B cell (primary cell): ENCODE data around the gene FXYD3. TPM values are rescaled to one million over a fixed set of nuclear protein-coding genes. Genes with fewer than 3 reads are reported as not detected.
A peak's percentile ranks its signal among the peaks of the same experiment; 100 is the strongest.

Experiments
- ATAC-seq: fragments of 200-7000 bp; cut with Tn5 transposase; one replicate; pipeline ENCODE4 v1.10.0; 2021; ENCODE audit warnings: low read depth, mild to moderate bottlenecking, moderate number of reproducible peaks, moderate library complexity
- CTCF ChIA-PET: fragments of 350-600 bp; sonication (Branson Sonifier 250); formaldehyde crosslinking; loops from one replicate; lab custom pipeline; 2021; ENCODE audit warnings: antibody characterized with exemption, inconsistent platforms; lab: Charles Lee
- POLR2A ChIA-PET: fragments of 350-600 bp; sonication (Branson Sonifier 250); formaldehyde crosslinking; loops from one replicate; lab custom pipeline; 2021; ENCODE audit warnings: antibody characterized with exemption; lab: Charles Lee
- DNase-seq: peaks from one replicate; pipeline ENCODE4 v3.0.0; 2013
- H2AFZ ChIP-seq: 2 replicates; pipeline ENCODE4 v1.6.1; 2012; ENCODE audit warnings: mild to moderate bottlenecking, low read depth, low read length; ENCODE audit not compliant: insufficient read depth, poor library complexity, severe bottlenecking
- H3K27ac ChIP-seq, 2 donors: 1 replicate in 1 of 2; 2 replicates in 1 of 2; pipeline ENCODE4 v1.5.1; 2012 to 2013; ENCODE audit warnings: low read length in 2 of 2, mild to moderate bottlenecking in 2 of 2, moderate library complexity in 1 of 2
- H3K27me3 ChIP-seq, 4 experiments: fragments of 200-600 bp in 1 of 4; sonication (generic) in 1 of 4; replicated peaks in 1 of 4; 1 replicate in 2 of 4; 2 replicates in 2 of 4; pipeline versions ENCODE4 v1.6.1 to v1.7.0; 2013 to 2016; ENCODE audit warnings: low read length in 3 of 4, mild to moderate bottlenecking in 2 of 4, mixed read lengths in 1 of 4, moderate library complexity in 1 of 4; ENCODE audit not compliant: insufficient read depth in 4 of 4, control insufficient read depth in 3 of 4; ENCODE audit errors: control extremely low read depth in 1 of 4
- H3K36me3 ChIP-seq, 2 experiments: replicated peaks in 1 of 2; 1 replicate in 1 of 2; 2 replicates in 1 of 2; pipeline versions ENCODE4 v1.6.1 to v1.7.1; 2013; ENCODE audit warnings: low read length in 1 of 2; ENCODE audit not compliant: insufficient read depth in 2 of 2, control insufficient read depth in 1 of 2; ENCODE audit errors: control extremely low read depth in 1 of 2, extremely low read depth in 1 of 2
- H3K4me1 ChIP-seq, 2 donors: fragments of 200-600 bp in 1 of 2; sonication (generic) in 1 of 2; 1 replicate in 1 of 2; 2 replicates in 1 of 2; pipeline versions ENCODE4 v1.5.1 to v1.6.1; 2013 to 2017; ENCODE audit warnings: low read length in 2 of 2; ENCODE audit not compliant: control insufficient read depth in 2 of 2, insufficient read depth in 2 of 2
- H3K4me2 ChIP-seq: replicated peaks from 2 replicates; pipeline ENCODE3; 2012; ENCODE audit warnings: mild to moderate bottlenecking, low read depth, low read length; ENCODE audit not compliant: poor library complexity, severe bottlenecking
- H3K4me3 ChIP-seq, 5 experiments: fragments of 200-600 bp in 1 of 5; sonication (generic) in 1 of 5; 1 replicate in 3 of 5; 2 replicates in 2 of 5; pipeline versions ENCODE4 v1.5.1 to v1.7.0; 2011 to 2016; ENCODE audit warnings: low read length in 4 of 5, mild to moderate bottlenecking in 4 of 5, low read depth in 2 of 5, control low read depth in 1 of 5, moderate library complexity in 1 of 5; ENCODE audit not compliant: insufficient read depth in 1 of 5; ENCODE audit errors: control extremely low read depth in 1 of 5, extremely low read depth in 1 of 5
- H3K79me2 ChIP-seq: fragments of 200-600 bp; sonication (generic); one replicate; pipeline ENCODE4 v1.6.0; 2016; ENCODE audit warnings: low read length; ENCODE audit not compliant: control insufficient read depth, insufficient read depth
- H3K9ac ChIP-seq: fragments of 200-600 bp; sonication (generic); 2 replicates; pipeline ENCODE4 v1.6.1; 2017; ENCODE audit warnings: mild to moderate bottlenecking, low read length, moderate library complexity
- H3K9me3 ChIP-seq, 3 donors: one replicate each; pipeline versions ENCODE4 v1.6.1 to v1.7.1; 2013; ENCODE audit warnings: low read length in 2 of 3; ENCODE audit not compliant: control insufficient read depth in 2 of 3, insufficient read depth in 1 of 3; ENCODE audit errors: control extremely low read depth in 1 of 3
- H4K20me1 ChIP-seq: 2 replicates; pipeline ENCODE4 v1.6.0; 2012; ENCODE audit warnings: mild to moderate bottlenecking, low read length; ENCODE audit not compliant: insufficient read depth, control insufficient read depth, poor library complexity, severe bottlenecking
- H3K27ac Mint-ChIP-seq: one replicate; pipeline ENCODE4 v1.8.0; 2021; ENCODE audit warnings: mixed read lengths
- H3K27me3 Mint-ChIP-seq: one replicate; pipeline ENCODE4 v1.8.0; 2021; ENCODE audit warnings: mixed read lengths
- H3K4me1 Mint-ChIP-seq: one replicate; pipeline ENCODE4 v1.8.0; 2021; ENCODE audit warnings: mixed read lengths
- H3K4me3 Mint-ChIP-seq: one replicate; pipeline ENCODE4 v1.8.0; 2021; ENCODE audit warnings: mixed read lengths
- H3K9me3 Mint-ChIP-seq: one replicate; pipeline ENCODE4 v1.8.0; 2022; ENCODE audit warnings: mixed read lengths; ENCODE audit not compliant: insufficient read depth
- EZH2 ChIP-seq: IDR thresholded peaks from 2 replicates; pipeline ENCODE4 v1.6.1; 2012; ENCODE audit warnings: borderline replicate concordance, low read depth, mild to moderate bottlenecking, moderate library complexity, low read length; ENCODE audit not compliant: insufficient read depth, poor library complexity, severe bottlenecking
- WGBS: methylation state at CpG from one replicate; pipeline ENCODE4 v1.1.5; 2013; ENCODE audit warnings: missing lambda C conversion rate; ENCODE audit not compliant: insufficient coverage; 5-methylcytosine and 5-hydroxymethylcytosine counted together
- intact Hi-C: fragments of 100-400 bp; cut with micrococcal nuclease; formaldehyde crosslinking; loops from one replicate; pipeline ENCODE4 v1.10.0; 2022
- polyA plus RNA-seq: library from polyadenylated mRNA; depleted of rRNA; stranded (reverse); fragments of >200 nt; gene quantifications from 2 replicates; pipeline ENCODE4 v1.2.3, GENCODE V29; 2012
- total RNA-seq, 2 donors: library from RNA; stranded (reverse); fragments of 120-200 nt in 1 of 2; gene quantifications; 1 replicate in 1 of 2; 2 replicates in 1 of 2; pipeline versions ENCODE4 v1.2.3 to v1.2.4, GENCODE V29; 2013 to 2022
- TF ChIP-seq, protein P1 (sequence below): fragments of 200-600 bp; IDR thresholded peaks from one replicate; pipeline ENCODE4 v1.8.0; 2022; ENCODE audit warnings: antibody characterized with exemption, mild to moderate bottlenecking

FXYD3 gene
- total and polyA plus RNA-seq, 2 donors (not counting 1 experiment from before 2014, with no cell fraction given): not detected

GRCh38 chr19:35168196-35168595 lies 52.6 kb downstream of the FXYD3 start:
- Histone ChIP-seq H3K4me1 (peaks cover 21 to 25% of the 10 kb centered on the region in 2 donors), H3K27ac (peak overlapping the region; percentile 66 to 74)
- no peak overlapping the region for H3K4me3 Mint-ChIP-seq

More at GRCh38 chr19:35168196-35168595, 52.6 kb downstream of the FXYD3 start:
- H3K9me3 ChIP-seq: peaks cover 0 to 8% (median 0%) of the 10 kb centered on the region in 3 donors
- H3K9me3 Mint-ChIP-seq: no peaks in the 10 kb centered on the region
- intact Hi-C loops: no loop called here
- ChIA-PET CTCF (interaction anchor here (0.8 to 2.0 kb wide), 4 partner anchors 27 to 300 kb away, joined by 3 to 10 read pairs (median 5); no protein-coding TSS in a partner anchor), POLR2A (interaction anchor here (0.7 to 1.4 kb wide), 2 partner anchors 38 to 90 kb away, joined by 3 read pairs; no protein-coding TSS in a partner anchor)
- no peaks in the 10 kb centered on the region for H3K27me3 ChIP-seq
- H3K79me2 ChIP-seq: peaks cover 1% of the 10 kb centered on the region
- no peak overlapping the region for H3K4me2 ChIP-seq
- H2AFZ ChIP-seq: no peak overlapping the region
- TF ChIP-seq EZH2: no peak
- TF ChIP-seq, protein P1, sequence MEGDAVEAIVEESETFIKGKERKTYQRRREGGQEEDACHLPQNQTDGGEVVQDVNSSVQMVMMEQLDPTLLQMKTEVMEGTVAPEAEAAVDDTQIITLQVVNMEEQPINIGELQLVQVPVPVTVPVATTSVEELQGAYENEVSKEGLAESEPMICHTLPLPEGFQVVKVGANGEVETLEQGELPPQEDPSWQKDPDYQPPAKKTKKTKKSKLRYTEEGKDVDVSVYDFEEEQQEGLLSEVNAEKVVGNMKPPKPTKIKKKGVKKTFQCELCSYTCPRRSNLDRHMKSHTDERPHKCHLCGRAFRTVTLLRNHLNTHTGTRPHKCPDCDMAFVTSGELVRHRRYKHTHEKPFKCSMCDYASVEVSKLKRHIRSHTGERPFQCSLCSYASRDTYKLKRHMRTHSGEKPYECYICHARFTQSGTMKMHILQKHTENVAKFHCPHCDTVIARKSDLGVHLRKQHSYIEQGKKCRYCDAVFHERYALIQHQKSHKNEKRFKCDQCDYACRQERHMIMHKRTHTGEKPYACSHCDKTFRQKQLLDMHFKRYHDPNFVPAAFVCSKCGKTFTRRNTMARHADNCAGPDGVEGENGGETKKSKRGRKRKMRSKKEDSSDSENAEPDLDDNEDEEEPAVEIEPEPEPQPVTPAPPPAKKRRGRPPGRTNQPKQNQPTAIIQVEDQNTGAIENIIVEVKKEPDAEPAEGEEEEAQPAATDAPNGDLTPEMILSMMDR: no peak
- H3K36me3 ChIP-seq: peaks cover 2 to 61% of the 10 kb centered on the region in 2 experiments
- peak overlapping the region; percentile 77 for H3K27ac Mint-ChIP-seq
- no peak for DNase-seq
- no peak for ATAC-seq
- H3K4me3 ChIP-seq: no peak overlapping the region
- H3K27me3 Mint-ChIP-seq: no peaks in the 10 kb centered on the region
- H3K9ac ChIP-seq: no peak overlapping the region
- H3K4me1 Mint-ChIP-seq: peaks cover 35% of the 10 kb centered on the region
- H4K20me1 ChIP-seq: peaks cover 6% of the 10 kb centered on the region
- 69% methylated on average over 2 of the region's 3 CpGs for WGBS
